ENCODE data around the gene AK1. TPM values are rescaled to one million over a fixed set of nuclear protein-coding genes. Genes with fewer than 3 reads are reported as not detected.

The AK1 gene
- total RNA-seq, 5 donors from 2014 or later (not counting 1 experiment from before 2014, with no cell fraction given): 40.5 to 54.9 (median 50.4) TPM

DNA sequence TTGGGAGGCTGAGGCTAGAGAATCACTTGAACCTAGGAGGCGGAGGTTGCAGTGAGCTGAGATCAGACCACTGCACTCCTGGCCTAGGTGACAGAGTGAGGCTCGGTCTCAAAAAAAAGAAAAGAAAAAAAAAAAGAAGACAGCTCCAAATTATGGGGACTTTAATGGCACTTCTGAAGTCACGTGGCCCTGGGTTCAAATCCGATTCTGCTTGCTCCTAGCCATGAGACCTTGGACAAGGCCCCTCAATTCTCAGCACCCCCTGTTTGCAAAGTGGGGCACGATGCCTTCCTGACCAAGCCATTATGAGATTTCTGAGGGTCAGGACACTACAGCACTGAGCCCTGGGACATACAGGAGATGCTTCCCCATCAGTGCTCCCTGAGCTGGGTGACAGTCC, 22.0 kb downstream of the AK1 start:
- Histone ChIP-seq H3K4me1 (ENCODE audit: control insufficient read depth in 1 of 2, extremely low read depth in 1 of 2, insufficient read depth in 2 of 2, low read length in 2 of 2) (peaks cover 2 to 57% of the 10 kb centered on the region in 2 experiments), H3K4me3 (ENCODE audit: control insufficient read depth in 1 of 2, extremely low read depth in 1 of 2, low read length in 1 of 2) (no peak overlapping the region), H3K9me3 (no peaks in the 10 kb centered on the region), H3K27me3 (replicated peaks in 1 of 2; ENCODE audit: control insufficient read depth in 2 of 2, extremely low read depth in 1 of 2, insufficient read depth in 2 of 2, low read length in 1 of 2) (no peaks in the 10 kb centered on the region), H3K36me3 (ENCODE audit: control insufficient read depth in 2 of 2, extremely low read depth in 1 of 2, insufficient read depth in 1 of 2, low read length in 1 of 2) (no peaks in the 10 kb centered on the region), H3K27ac (ENCODE audit: low read length) (no peak overlapping the region)
- ATAC-seq (replicated peaks in 1 of 4) (no peak), DNase-seq (no peak)
- ChIA-PET CTCF (no interaction called here), POLR2A (interaction anchor here in 1 of 2 donors (0.6 kb wide), 1 partner anchor 85 kb away, joined by 4 read pairs; no protein-coding TSS in a partner anchor)
- peak overlapping the region; percentile 36 to 93 (median 47) for H3K4me3 Mint-ChIP-seq
- no peaks in the 10 kb centered on the region for H3K27me3 Mint-ChIP-seq
- 94% methylated on average over 5 of the region's 5 CpGs for WGBS (ENCODE audit: insufficient coverage)
- peaks cover 0 to 2% (median 1%) of the 10 kb centered on the region in 3 donors for H3K9me3 Mint-ChIP-seq
- H3K27ac Mint-ChIP-seq: peak overlapping the region; percentile 57 to 87
- H3K36me3 Mint-ChIP-seq: peaks cover 4% of the 10 kb centered on the region
- H3K4me1 Mint-ChIP-seq: peaks cover 29 to 46% (median 32%) of the 10 kb centered on the region in 3 donors

DNA sequence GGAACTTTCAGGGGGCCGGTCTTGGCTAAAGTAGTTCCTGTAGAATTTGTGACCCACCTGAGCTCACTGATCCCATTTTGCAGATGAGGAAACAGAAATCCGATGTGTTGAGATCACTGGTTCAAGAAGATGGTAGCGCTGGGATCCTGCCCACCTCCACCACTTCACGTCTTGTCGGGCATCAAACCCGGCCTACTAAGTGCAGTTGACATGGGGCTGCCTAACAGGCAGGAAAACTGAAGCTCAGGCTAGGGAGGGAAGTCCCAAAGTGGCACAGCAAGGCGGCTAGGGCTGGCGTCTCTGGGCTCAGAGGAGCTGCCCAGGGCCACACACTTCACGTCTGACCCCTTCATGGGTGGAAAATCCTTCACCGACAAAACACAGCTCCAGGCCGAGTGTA, 22.5 kb downstream of the AK1 start:
- H3K36me3 ChIP-seq (ENCODE audit: control insufficient read depth in 2 of 2, extremely low read depth in 1 of 2, insufficient read depth in 1 of 2, low read length in 1 of 2): no peaks in the 10 kb centered on the region
- no peaks in the 10 kb centered on the region for H3K9me3 ChIP-seq
- Mint-ChIP-seq H3K36me3 (peaks cover 7% of the 10 kb centered on the region), H3K9me3 (peaks cover 0 to 3% (median 3%) of the 10 kb centered on the region in 3 donors), H3K27ac (peak overlapping the region; percentile 49 to 68), H3K27me3 (no peaks in the 10 kb centered on the region), H3K4me3 (peak overlapping the region; percentile 36 to 93 (median 47)), H3K4me1 (peaks cover 28 to 42% (median 32%) of the 10 kb centered on the region in 3 donors)
- DNase-seq: no peak
- ChIA-PET CTCF (no interaction called here), POLR2A (interaction anchor here (0.6 kb wide), 3 partner anchors 12 to 84 kb away, joined by 4 to 7 read pairs (median 7); no protein-coding TSS in a partner anchor)
- no peak for ATAC-seq (replicated peaks in 1 of 4)
- peak overlapping the region; percentile 51 for H3K27ac ChIP-seq (ENCODE audit: low read length)
- H3K4me3 ChIP-seq (ENCODE audit: control insufficient read depth in 1 of 2, extremely low read depth in 1 of 2, low read length in 1 of 2): peak overlapping the region in 1 of 2 donors; percentile 57
- H3K27me3 ChIP-seq (replicated peaks in 1 of 2; ENCODE audit: control insufficient read depth in 2 of 2, extremely low read depth in 1 of 2, insufficient read depth in 2 of 2, low read length in 1 of 2): no peaks in the 10 kb centered on the region
- 60% methylated on average over 5 of the region's 11 CpGs for WGBS (ENCODE audit: insufficient coverage)
- H3K4me1 ChIP-seq (ENCODE audit: control insufficient read depth in 1 of 2, extremely low read depth in 1 of 2, insufficient read depth in 2 of 2, low read length in 2 of 2): peaks cover 2 to 52% of the 10 kb centered on the region in 2 experiments

DNA sequence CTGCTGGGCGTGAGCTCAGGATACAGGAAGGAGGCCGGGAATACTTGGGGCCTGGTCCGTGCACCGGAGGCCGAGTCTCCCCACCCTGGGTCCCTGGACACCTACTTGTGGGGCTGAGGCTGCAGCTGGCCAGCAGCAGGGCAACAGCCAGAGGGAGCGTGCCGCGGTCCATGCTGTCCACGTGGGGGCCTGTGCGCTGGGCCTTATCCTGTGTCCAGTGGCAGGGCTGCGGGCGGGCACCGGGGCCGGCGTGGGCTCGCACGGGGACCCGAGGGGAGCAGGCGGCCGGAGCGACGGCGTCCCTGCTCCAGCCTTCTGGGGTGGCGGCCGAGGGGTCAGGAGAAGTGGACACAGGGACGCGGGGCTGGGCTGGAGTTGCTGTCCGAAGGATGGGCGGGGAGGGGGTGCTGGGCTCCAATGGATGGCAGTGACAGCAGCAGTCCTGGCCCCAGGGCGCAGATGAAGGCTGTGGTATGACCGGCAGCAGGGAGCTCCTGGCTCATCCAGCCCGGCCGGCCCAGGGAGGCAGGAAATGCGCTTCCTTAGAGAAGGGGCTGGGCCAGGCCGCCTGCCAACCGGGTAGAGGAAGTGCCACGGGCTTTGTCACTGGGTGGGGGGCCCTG, 23.2 kb downstream of the AK1 start, which contains the start of gene ENG:
Gene ENG (minus strand): TSS at position 475 of the 623 bp plus-strand sequence. CDS start 303 bp downstream, at position 172.
- 21% methylated on average over 33 of the region's 37 CpGs for WGBS (ENCODE audit: insufficient coverage)
- Histone ChIP-seq H3K36me3 (ENCODE audit: control insufficient read depth in 2 of 2, extremely low read depth in 1 of 2, insufficient read depth in 1 of 2, low read length in 1 of 2) (no peaks in the 10 kb centered on the region), H3K4me3 (ENCODE audit: control insufficient read depth in 1 of 2, extremely low read depth in 1 of 2, low read length in 1 of 2) (peak within 1 kb of the TSS; percentile 55 to 57), H3K9me3 (no peaks in the 10 kb centered on the region), H3K4me1 (ENCODE audit: control insufficient read depth in 1 of 2, extremely low read depth in 1 of 2, insufficient read depth in 2 of 2, low read length in 2 of 2) (peaks cover 2 to 52% of the 10 kb centered on the region in 2 experiments), H3K27ac (ENCODE audit: low read length) (peak within 1 kb of the TSS; percentile 51), H3K27me3 (replicated peaks in 1 of 2; ENCODE audit: control insufficient read depth in 2 of 2, extremely low read depth in 1 of 2, insufficient read depth in 2 of 2, low read length in 1 of 2) (no peaks in the 10 kb centered on the region)
- Mint-ChIP-seq H3K27ac (peak within 1 kb of the TSS; percentile 90 to 93), H3K4me1 (peaks cover 28 to 42% (median 32%) of the 10 kb centered on the region in 3 donors), H3K4me3 (peak within 1 kb of the TSS; percentile 76 to 93 (median 87)), H3K27me3 (no peaks in the 10 kb centered on the region), H3K9me3 (peaks cover 3 to 6% (median 5%) of the 10 kb centered on the region in 3 donors), H3K36me3 (peaks cover 10% of the 10 kb centered on the region)
- POLR2A ChIA-PET: interaction anchor here (0.6 kb wide), 2 partner anchors 13 to 53 kb away, joined by 7 read pairs; no protein-coding TSS in a partner anchor
- CTCF ChIA-PET: no interaction called here
- peak in 3 of 4 experiments; percentile 59 to 70 (median 65) for ATAC-seq (replicated peaks in 1 of 4)
- DNase-seq: peak in 4 of 35 experiments; percentile 4 to 37 (median 22)

DNA sequence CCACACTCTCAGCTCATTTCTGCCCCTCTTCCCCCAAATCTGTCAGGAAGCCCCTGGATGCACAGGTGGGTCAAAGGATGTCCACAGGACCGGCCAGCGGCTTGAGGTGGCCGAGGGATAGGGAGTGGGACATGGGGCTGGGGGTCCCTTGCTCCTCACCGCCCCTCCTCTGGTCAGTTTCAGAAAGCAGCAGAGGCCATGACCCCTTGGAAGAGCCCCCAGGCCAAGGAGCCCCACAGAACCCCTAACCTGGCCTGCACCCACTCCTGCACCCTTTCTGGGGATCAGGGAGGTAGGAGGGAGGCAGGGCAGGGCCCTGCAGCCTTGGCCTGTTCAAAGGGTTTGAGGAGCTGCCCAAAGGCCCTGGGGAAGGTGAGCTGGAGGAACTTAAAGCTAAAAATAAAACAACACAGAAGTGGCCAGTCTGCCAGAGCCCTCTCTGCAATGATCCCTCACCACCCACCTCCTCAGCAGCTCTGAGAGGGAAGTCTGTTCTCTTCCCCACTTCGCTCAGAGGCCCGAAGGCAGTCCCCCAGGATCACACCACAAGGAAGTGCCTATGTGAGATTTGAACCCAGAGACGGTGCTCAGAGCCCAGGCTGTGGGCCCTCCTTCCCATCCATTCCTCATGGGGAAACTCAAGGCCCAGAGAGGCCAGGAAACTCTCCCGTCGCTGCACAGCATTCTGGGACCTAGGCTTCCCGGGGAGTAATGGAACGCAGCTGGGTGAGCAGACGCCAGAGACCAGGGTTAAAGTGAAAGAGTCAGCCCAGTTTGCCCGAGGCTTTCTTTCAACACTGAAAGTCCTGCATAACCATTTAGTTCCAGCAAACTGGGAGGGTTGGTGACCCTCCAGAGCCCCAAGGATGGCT, 23.9 kb downstream of the AK1 start:
- peak overlapping the region; percentile 76 to 93 (median 87) for H3K4me3 Mint-ChIP-seq
- Histone ChIP-seq H3K27me3 (replicated peaks in 1 of 2; ENCODE audit: control insufficient read depth in 2 of 2, extremely low read depth in 1 of 2, insufficient read depth in 2 of 2, low read length in 1 of 2) (no peaks in the 10 kb centered on the region), H3K36me3 (ENCODE audit: control insufficient read depth in 2 of 2, extremely low read depth in 1 of 2, insufficient read depth in 1 of 2, low read length in 1 of 2) (peaks cover 0 to 4% of the 10 kb centered on the region in 2 donors), H3K27ac (ENCODE audit: low read length) (peak overlapping the region; percentile 37), H3K4me1 (ENCODE audit: control insufficient read depth in 1 of 2, extremely low read depth in 1 of 2, insufficient read depth in 2 of 2, low read length in 2 of 2) (peaks cover 2 to 52% of the 10 kb centered on the region in 2 experiments), H3K4me3 (ENCODE audit: control insufficient read depth in 1 of 2, extremely low read depth in 1 of 2, low read length in 1 of 2) (peak overlapping the region; percentile 55 to 57), H3K9me3 (no peaks in the 10 kb centered on the region)
- ATAC-seq (replicated peaks in 1 of 4) (peak; percentile 30 to 49 (median 32)), DNase-seq (peak in 1 of 35 experiments; percentile 11)
- no peaks in the 10 kb centered on the region for H3K27me3 Mint-ChIP-seq
- 34% methylated on average over 7 of the region's 13 CpGs for WGBS (ENCODE audit: insufficient coverage)
- peaks cover 17% of the 10 kb centered on the region for H3K36me3 Mint-ChIP-seq
- peaks cover 25 to 39% (median 28%) of the 10 kb centered on the region in 3 donors for H3K4me1 Mint-ChIP-seq
- peak overlapping the region; percentile 90 to 93 for H3K27ac Mint-ChIP-seq
- CTCF ChIA-PET: no interaction called here
- peaks cover 11 to 14% (median 11%) of the 10 kb centered on the region in 3 donors for H3K9me3 Mint-ChIP-seq
- POLR2A ChIA-PET: no interaction called here

DNA sequence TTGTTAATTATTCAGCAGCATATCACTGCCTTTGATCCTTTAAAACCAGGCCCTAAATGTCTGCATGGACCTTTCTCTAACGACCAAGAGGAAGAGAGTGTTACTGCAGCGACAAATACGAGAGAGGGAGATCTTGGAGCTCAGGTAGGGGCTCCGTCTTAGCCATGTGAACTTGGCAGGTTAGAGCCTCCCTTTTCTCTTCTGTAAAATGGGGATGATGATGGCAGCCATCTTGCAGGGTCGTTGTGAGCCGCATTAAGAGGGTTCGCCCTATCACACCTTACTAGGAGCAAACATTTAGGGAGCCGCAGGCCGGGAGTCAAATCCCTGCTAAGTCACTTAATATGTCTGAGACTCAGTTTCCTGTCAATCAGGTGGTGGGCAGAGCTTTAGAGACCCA, 24.6 kb downstream of the AK1 start:
- no peaks in the 10 kb centered on the region for H3K27me3 Mint-ChIP-seq
- POLR2A ChIA-PET: no interaction called here
- CTCF ChIA-PET: no interaction called here

DNA sequence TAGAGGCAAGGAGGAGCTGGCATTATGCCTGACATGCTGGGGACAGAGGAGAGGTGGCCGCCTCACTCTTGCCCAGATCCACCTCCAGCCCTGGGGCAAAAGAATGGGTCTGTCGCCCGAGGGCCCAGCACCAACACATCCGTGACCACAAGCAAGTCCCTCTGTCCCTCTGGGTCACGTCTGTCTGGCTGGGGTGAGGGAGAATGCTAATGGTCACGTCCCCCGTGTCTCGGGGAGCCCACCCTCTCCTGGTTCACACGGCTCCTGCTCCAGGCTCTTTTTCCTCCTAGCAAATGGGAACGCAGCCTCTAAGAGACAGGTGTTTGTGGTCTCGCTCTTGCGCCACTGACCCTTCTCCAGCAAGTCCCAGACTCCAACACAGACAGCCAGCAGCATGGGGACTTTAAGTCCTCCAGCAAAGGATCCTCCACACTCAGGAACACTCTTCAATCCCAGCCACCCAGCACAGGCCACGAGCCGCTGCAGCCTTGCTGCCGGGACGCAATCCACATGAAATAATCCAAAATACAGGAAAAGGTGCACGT, 27.1 kb downstream of the AK1 start:
- Histone ChIP-seq H3K9me3 (no peaks in the 10 kb centered on the region), H3K4me3 (ENCODE audit: control insufficient read depth in 1 of 2, extremely low read depth in 1 of 2, low read length in 1 of 2) (no peak overlapping the region), H3K36me3 (ENCODE audit: control insufficient read depth in 2 of 2, extremely low read depth in 1 of 2, insufficient read depth in 1 of 2, low read length in 1 of 2) (peaks cover 0 to 4% of the 10 kb centered on the region in 2 donors), H3K27me3 (replicated peaks in 1 of 2; ENCODE audit: control insufficient read depth in 2 of 2, extremely low read depth in 1 of 2, insufficient read depth in 2 of 2, low read length in 1 of 2) (no peaks in the 10 kb centered on the region), H3K4me1 (ENCODE audit: control insufficient read depth in 1 of 2, extremely low read depth in 1 of 2, insufficient read depth in 2 of 2, low read length in 2 of 2) (peaks cover 2 to 28% of the 10 kb centered on the region in 2 experiments), H3K27ac (ENCODE audit: low read length) (no peak overlapping the region)
- Mint-ChIP-seq H3K4me3 (no peak overlapping the region), H3K4me1 (peaks cover 18 to 27% (median 19%) of the 10 kb centered on the region in 3 donors), H3K27ac (peak overlapping the region in 1 of 2 donors; percentile 28), H3K27me3 (no peaks in the 10 kb centered on the region), H3K36me3 (peaks cover 19% of the 10 kb centered on the region), H3K9me3 (peaks cover 12 to 16% (median 12%) of the 10 kb centered on the region in 3 donors)
- ChIA-PET POLR2A (no interaction called here), CTCF (no interaction called here)
- 93% methylated on average over 3 of the region's 17 CpGs for WGBS (ENCODE audit: insufficient coverage)
- DNase-seq (no peak), ATAC-seq (replicated peaks in 1 of 4) (no peak)

More for the DNA sequence above, 24.6 kb downstream of the AK1 start:
- DNase-seq: no peak
- no peak for ATAC-seq (replicated peaks in 1 of 4)
- Mint-ChIP-seq H3K4me3 (peak overlapping the region; percentile 9 to 93 (median 59)), H3K9me3 (peaks cover 12 to 16% (median 12%) of the 10 kb centered on the region in 3 donors), H3K4me1 (peaks cover 25 to 36% (median 28%) of the 10 kb centered on the region in 3 donors), H3K36me3 (peaks cover 19% of the 10 kb centered on the region), H3K27ac (peak overlapping the region; percentile 44 to 49)
- Histone ChIP-seq H3K27me3 (replicated peaks in 1 of 2; ENCODE audit: control insufficient read depth in 2 of 2, extremely low read depth in 1 of 2, insufficient read depth in 2 of 2, low read length in 1 of 2) (no peaks in the 10 kb centered on the region), H3K4me3 (ENCODE audit: control insufficient read depth in 1 of 2, extremely low read depth in 1 of 2, low read length in 1 of 2) (no peak overlapping the region), H3K9me3 (no peaks in the 10 kb centered on the region), H3K36me3 (ENCODE audit: control insufficient read depth in 2 of 2, extremely low read depth in 1 of 2, insufficient read depth in 1 of 2, low read length in 1 of 2) (peaks cover 0 to 4% of the 10 kb centered on the region in 2 donors), H3K27ac (ENCODE audit: low read length) (no peak overlapping the region), H3K4me1 (ENCODE audit: control insufficient read depth in 1 of 2, extremely low read depth in 1 of 2, insufficient read depth in 2 of 2, low read length in 2 of 2) (peaks cover 2 to 47% of the 10 kb centered on the region in 2 experiments)
- 94% methylated on average over 3 of the region's 9 CpGs for WGBS (ENCODE audit: insufficient coverage)
